Transverse colon (tissue), 4 donors: ENCODE data around the gene FMR1.

ENCODE experiments used
- EP300 ChIP-seq: sonication (generic); formaldehyde crosslinking; IDR thresholded peaks from one replicate; pipeline ENCODE4 v1.6.1; 2017; ENCODE audit warnings: antibody characterized with exemption, low read depth
- POLR2A ChIP-seq: fragments of 450-650 bp; IDR thresholded peaks from one replicate; pipeline ENCODE4 v1.6.1; 2016; ENCODE audit warnings: antibody characterized with exemption, mild to moderate bottlenecking, moderate library complexity
- POLR2AphosphoS5 ChIP-seq, 3 donors: sonication (generic); formaldehyde crosslinking; IDR thresholded peaks; one replicate each; pipeline ENCODE4 v1.6.1; 2016; ENCODE audit warnings: antibody characterized with exemption in 3 of 3
- TF ChIP-seq, protein P1 (sequence below), 5 experiments: fragments of 200-600 bp in 3 of 5; fragments of 450-650 bp in 2 of 5; sonication (generic) in 3 of 5; IDR thresholded peaks; 1 replicate in 2 of 5; 2 replicates in 3 of 5; pipeline ENCODE4 v1.5.1; 2016 to 2017; ENCODE audit warnings: antibody characterized with exemption in 5 of 5, inconsistent platforms in 3 of 5, mild to moderate bottlenecking in 2 of 5, moderate library complexity in 1 of 5

- TF ChIP-seq, protein P1, sequence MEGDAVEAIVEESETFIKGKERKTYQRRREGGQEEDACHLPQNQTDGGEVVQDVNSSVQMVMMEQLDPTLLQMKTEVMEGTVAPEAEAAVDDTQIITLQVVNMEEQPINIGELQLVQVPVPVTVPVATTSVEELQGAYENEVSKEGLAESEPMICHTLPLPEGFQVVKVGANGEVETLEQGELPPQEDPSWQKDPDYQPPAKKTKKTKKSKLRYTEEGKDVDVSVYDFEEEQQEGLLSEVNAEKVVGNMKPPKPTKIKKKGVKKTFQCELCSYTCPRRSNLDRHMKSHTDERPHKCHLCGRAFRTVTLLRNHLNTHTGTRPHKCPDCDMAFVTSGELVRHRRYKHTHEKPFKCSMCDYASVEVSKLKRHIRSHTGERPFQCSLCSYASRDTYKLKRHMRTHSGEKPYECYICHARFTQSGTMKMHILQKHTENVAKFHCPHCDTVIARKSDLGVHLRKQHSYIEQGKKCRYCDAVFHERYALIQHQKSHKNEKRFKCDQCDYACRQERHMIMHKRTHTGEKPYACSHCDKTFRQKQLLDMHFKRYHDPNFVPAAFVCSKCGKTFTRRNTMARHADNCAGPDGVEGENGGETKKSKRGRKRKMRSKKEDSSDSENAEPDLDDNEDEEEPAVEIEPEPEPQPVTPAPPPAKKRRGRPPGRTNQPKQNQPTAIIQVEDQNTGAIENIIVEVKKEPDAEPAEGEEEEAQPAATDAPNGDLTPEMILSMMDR (IDR thresholded peaks at IDR 0.05) = no peak
- TF ChIP-seq POLR2A = no peak
- TF ChIP-seq EP300 = no peak
- no peak for TF ChIP-seq POLR2AphosphoS5 (IDR thresholded peaks at IDR 0.05)
Measured at GRCh38 chrX:147914591-147914990, 2.9 kb downstream of the FMR1 start.
